ENCODE measurements around the gene NLGN4X.
"Not testable (repeated sequence)": the region's sequence is repeated elsewhere in the genome, so short reads cannot be mapped to it uniquely, and the experiment has no call there.

Gene NLGN4X

GRCh38 chrX:6002056-6002455, 226.6 kb downstream of the NLGN4X start:
- DNase-seq: no peak

- no peak for DNase-seq
These were observed 229.8 kb downstream of the NLGN4X start for GRCh38 chrX:5998901-5999300.

- DNase-seq: no peak
These were observed 230.2 kb downstream of the NLGN4X start for GRCh38 chrX:5998456-5998855.

GRCh38 chrX:5991393-5991792, 237.3 kb downstream of the NLGN4X start:
- no peak for DNase-seq

GRCh38 chrX:5979338-5979737, 249.3 kb downstream of the NLGN4X start:
- no peak for DNase-seq

GRCh38 chrX:5976332-5976731, 252.3 kb downstream of the NLGN4X start:
- no peak for DNase-seq

GRCh38 chrX:5971300-5971699, 257.4 kb downstream of the NLGN4X start:
- no peak for DNase-seq

- no peak for DNase-seq
These were observed 263.3 kb downstream of the NLGN4X start for GRCh38 chrX:5965406-5965805.

GRCh38 chrX:5959286-5959685, 269.4 kb downstream of the NLGN4X start:
- no peak for DNase-seq

- DNase-seq: no peak
These were observed 270.1 kb downstream of the NLGN4X start for GRCh38 chrX:5958523-5958922.

GRCh38 chrX:5957506-5957905, 271.2 kb downstream of the NLGN4X start:
- DNase-seq: no peak

- no peak for DNase-seq
These were observed 292.2 kb downstream of the NLGN4X start for GRCh38 chrX:5936438-5936837.

- DNase-seq: no peak
These were observed 300.4 kb downstream of the NLGN4X start for GRCh38 chrX:5928224-5928623.

GRCh38 chrX:5916945-5917344, 311.7 kb downstream of the NLGN4X start:
- no peak for DNase-seq

GRCh38 chrX:5915783-5916182, 312.9 kb downstream of the NLGN4X start:
- DNase-seq: no peak

- DNase-seq: no peak
These were observed 321.5 kb downstream of the NLGN4X start for GRCh38 chrX:5907207-5907606.

- DNase-seq: not testable (repeated sequence)
These were observed 325.0 kb downstream of the NLGN4X start for GRCh38 chrX:5903586-5904190.

GRCh38 chrX:5898463-5898862, 330.2 kb downstream of the NLGN4X start:
- DNase-seq: no peak

GRCh38 chrX:5891378-5891777, 337.3 kb downstream of the NLGN4X start:
- DNase-seq: no peak

- no peak for DNase-seq
These were observed 351.6 kb downstream of the NLGN4X start for GRCh38 chrX:5876984-5877596.

GRCh38 chrX:5870238-5870637, 358.4 kb downstream of the NLGN4X start:
- DNase-seq: no peak

GRCh38 chrX:5869786-5870185, 358.9 kb downstream of the NLGN4X start:
- DNase-seq: no peak

- no peak for DNase-seq
These were observed 360.9 kb downstream of the NLGN4X start for GRCh38 chrX:5867778-5868177.

GRCh38 chrX:5857232-5857631, 371.4 kb downstream of the NLGN4X start:
- no peak for DNase-seq

- DNase-seq: no peak
These were observed 375.7 kb downstream of the NLGN4X start for GRCh38 chrX:5852941-5853340.
